Measurements from ENCODE around the gene RAP1GAP.

The RAP1GAP gene

DNA sequence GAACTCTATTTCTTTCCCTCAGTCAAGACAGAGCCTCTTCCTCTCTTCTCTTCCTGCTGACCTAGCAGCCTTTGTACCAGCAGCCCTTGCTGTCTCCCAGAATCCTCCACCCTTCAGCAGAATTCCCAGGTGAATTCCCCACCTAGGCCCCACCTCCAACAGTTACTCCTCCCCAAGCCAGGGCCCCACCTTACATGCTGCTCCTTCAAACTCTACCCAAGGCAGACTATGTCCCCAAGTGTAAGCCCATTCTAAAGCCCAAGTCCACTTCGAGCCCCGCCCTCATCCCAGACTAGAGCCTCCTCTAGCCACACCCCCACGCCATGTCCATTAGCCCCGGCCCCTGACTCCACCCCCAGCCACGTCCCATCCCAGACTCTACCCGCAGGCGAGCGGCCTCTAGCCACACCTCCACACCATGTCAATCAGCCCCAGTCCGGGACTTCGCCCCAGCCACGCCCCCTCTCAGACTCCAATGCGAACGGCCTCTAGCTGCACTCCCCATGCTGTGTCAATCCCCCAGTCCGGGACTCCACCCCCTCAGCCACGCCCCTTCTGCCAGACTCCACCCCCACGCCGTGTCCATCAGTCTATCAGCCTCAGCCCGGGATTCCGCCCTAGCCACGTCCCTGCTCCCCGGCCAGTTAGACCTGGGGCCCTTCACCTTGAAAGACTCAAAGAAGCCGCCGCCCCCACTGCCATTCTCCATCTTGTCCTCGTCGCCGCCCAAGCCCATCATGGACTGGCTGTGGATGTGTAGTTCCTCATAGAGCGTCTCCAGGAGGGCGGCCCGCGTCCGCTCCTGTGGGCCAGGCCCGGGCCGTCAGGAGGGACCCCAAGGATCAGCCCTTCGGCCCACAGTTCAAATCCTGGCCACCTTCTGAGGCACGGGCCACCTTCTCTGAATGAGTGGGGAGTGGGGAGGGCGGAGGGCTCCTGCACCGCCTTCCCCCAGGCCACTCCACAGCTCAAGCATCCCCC, 61.3 kb downstream of the RAP1GAP start:
- peak; percentile 71 for DNase-seq

DNA sequence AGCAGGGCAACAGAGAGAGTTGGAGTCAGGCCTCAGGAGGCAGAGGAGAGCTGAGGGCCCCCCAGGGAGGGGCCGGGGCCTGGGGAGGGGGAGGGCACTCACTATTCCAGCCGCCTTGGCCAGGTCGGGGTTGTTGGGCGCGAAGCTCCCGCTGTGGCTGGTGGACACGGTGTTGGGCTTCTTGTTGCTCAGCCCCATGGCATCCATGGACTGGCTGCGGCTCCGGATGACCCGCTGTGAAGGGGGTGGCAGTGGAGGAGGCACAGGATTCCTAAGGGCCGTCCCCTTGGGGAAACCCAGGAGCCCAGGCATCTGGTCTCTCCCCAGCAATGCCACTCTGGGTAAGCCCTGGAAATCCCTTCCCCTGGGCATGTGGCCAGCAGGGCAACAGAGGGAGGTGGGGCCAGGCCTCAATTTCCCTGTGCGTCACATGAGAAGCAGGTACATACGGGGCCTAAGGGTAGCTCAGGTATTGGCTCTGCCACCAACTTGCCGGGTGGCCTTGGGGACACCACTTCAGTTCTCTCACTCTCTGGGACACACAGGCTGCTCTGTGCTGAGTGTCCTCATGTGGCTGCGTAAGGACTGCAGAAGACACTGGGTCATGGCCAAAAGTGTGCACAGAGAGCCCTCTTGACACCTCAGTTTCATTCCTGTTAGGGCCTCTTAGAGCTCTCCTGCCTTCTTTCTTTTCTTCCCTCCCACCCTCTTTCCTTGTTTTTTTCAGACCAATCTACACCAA, 63.0 kb downstream of the RAP1GAP start:
- DNase-seq: no peak

- no peak for DNase-seq
These were observed 64.0 kb downstream of the RAP1GAP start for GRCh38 chr1:21605012-21605715.

DNA sequence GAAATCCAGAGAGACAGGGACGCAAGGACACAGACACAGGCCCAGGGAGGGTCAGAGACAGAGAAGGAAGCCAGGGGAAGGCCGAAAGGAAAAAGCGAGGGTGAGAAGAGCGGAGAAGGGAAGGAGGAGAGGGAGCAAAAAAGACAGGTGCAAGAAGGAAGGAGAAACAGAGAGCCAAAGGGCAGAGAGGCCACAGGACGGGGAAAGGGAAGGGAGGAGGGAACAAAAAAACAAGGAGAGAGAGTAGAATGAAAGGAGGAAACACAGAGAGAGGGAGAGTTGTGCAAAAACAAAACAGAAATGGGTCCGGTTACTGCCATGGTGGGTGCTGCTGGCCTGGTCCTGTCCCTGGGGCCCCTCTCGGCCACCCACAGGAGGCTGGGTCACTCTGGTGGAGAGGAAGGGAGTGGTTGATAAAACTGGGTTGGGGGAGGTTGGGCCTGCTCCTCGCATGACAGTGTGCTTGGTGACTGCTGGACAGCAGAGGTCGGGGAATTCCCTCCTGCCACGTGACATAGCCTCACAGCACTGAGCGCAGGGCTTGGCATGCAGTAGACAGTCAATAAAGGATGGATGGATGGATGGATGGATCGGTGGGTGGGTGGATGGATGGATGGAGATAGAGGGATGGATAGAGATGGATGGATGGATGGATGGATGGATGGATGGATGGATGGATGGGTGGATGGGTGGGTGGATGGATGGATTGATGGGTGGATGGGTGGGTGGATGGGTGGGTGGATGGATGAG, 64.8 kb downstream of the RAP1GAP start:
- DNase-seq: no peak

GRCh38 chr1:21603177-21604138, 65.7 kb downstream of the RAP1GAP start:
- no peak for DNase-seq

DNA sequence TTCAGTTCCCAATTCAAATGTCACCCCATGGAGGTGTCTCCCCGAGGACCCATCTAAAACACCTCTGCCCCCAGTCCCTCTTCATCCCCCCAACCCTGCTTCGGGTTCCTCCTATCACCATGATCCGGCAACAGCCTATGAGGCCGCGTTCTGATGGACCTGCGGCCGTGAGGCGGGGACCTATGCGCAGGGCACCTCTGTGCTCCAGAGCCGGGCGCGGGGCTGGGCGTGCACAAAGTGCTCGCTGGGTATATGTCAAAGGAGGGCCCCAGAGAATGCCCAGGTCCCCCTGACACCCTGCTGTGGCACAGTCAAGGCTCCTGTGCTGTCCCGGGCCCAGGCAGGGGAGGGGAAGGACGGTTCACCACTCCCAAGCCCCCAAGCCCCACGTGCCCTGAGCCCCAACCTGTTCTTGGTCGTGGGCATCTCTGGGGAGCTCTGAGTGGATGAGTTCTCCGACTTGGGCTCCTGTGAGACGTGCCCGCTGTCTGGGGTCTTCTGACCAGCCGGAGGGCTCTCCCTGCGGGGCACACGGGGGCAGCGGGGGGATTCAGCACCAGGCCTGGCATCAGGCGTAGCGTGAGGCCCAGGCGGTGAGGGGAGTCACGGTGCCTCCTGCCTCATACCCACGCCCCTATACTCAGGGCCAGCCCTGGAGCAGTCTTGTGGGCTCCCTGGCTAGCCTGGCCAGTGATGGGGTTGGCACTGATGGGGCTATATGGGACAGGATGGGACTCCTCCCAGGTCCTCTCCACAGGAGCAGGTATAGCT, 67.7 kb downstream of the RAP1GAP start:
- no peak for DNase-seq

DNA sequence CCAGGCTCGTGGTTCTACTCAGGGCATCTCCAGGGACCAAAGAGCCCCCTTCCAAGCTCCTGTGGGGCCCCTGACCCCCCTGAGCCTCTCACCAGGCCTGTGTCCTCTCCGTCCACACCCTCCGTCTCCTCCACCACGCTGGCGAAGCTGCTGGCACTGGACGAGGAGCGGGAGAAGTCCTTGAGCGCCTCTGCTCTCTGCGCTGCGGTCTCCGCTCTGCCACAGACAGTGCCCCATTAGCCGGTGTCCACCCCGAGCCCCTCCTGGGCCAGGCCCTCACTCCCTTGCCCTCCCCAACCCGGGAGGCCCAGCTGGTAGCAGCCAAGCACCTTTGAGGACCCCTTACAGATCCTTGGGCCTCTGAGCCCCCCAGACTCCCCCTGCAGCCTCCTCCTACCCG, 69.8 kb downstream of the RAP1GAP start:
- DNase-seq: no peak

- no peak for DNase-seq
These were observed 70.3 kb downstream of the RAP1GAP start for GRCh38 chr1:21598904-21599303.

- no peak for DNase-seq
These were observed 70.7 kb downstream of the RAP1GAP start for GRCh38 chr1:21598417-21598816.

- DNase-seq: no peak
These were observed 71.4 kb downstream of the RAP1GAP start for GRCh38 chr1:21597753-21598152.

GRCh38 chr1:21596628-21597027, 72.5 kb downstream of the RAP1GAP start:
- DNase-seq: no peak

DNA sequence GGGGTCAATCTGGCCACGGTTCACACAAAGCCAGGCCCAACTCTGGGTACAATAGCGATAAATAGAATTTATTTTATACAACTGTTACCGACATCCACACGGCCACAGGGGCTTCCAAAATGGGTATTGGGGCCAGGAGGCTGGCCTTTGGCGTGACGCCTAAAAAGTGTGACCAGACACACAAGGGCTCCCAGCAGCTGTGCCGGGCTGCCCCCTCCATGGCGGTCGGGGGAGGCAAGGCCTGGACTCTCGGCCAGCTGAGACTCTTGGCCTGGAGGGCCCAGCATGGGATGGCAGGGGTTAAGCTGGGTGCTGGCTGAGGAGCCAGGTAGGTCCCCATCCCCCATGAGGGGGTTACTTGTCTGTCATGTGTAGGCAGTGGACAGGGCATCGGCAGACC, 73.0 kb downstream of the RAP1GAP start:
- no peak for DNase-seq

DNA sequence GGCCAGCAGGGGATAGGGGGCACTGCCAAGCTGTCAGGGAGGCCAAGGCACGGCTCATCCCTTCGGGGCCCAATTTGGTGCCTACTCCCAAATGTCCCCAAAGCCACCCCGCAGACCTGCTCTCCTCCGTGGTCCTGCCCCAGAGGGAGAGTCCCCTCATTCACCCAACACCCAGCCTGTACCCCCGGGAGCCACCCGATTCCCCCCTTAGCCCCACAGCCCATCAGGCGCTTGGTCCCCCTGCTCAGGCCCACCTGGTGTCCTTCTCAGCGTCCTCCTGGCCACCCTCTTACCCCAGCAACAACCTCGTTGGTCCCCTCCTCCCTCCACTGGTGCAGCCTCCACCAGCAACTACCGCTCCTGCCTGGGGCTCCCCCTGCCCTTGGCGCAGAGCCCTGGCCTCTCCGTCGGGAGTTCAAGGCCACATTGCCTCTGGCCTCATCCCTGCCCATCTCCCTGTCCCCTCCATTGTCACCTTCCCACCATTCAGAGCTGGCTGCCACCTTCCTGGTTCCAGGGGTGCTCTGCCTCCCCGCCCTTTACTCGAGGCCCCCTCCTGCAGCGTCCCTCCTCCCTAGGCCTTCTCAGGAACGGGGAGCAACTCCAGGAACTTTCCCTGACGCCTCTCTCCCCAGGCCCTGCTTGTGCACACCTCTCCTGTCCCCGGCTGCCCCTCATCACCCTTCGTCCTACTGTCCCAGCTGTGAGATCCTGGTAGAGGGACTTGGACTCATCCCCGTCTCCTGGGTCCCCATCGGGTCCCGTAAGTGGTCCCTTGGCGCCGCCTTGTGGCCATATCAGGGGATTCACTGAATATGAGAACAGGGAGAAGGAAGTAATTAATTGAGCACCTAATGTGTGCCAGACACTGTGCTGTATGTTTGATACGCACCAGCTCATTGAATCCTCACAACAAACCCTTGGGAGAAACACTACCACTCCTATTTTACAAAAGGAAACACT, 73.9 kb downstream of the RAP1GAP start:
- peak; percentile 68 for DNase-seq

GRCh38 chr1:21594501-21594900, 74.7 kb downstream of the RAP1GAP start:
- DNase-seq: peak; percentile 52

DNA sequence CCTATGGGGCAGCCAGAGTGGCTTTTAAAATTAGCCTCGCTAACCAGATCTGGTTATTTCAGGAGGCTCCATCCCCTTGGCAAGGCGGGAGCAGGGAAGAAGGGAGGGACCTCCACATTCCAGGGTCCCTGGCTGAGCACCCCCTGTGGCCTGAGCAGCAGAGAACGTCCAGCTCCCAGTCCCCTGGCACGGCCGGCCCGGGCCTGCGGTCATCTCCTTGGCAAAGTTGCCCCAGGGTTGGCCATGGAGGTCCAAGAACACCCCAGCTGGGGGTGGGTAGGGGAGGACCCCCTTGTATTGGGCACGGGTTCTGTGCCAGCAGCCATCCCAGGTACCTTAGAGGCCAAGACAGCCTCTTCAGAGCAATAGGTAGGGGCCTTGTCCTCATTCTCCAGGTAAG, 75.9 kb downstream of the RAP1GAP start:
- DNase-seq: no peak

DNA sequence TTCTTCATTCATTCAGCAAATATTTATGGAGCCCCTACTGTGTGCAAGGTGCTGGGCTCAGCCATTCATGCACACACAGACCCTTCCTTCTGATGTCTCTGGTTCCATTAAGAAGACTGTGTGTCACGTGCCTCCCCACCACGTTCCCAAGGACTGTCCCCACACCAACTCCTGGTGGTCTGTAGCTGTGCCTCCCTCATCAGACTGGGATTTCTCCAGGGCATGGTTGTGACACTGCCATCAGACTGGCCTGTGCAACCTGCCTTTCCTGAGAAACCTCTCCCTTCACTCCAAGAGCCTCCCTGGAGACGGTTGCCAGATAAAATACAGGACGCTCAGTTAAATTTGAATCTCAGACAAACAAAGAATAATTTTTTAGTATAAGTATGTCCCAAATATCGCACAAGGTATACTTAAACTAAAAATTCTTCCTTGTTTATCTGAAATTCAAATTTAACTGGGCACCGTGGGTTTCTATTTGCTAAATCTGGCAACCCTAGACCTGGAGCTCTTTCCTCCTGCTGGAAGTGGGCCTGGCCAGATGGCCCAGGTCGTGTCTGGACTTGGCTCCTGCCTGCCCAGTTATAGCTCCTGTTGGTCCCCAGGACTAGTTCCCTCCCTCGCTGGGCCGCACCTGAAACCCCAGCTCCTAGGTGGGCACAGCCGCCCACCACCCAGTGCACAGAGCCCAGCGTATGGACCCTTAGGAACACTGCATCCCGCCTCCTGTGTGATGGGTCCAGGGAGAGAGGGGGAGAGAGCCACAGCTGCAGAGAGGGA, 76.9 kb downstream of the RAP1GAP start:
- DNase-seq: no peak

GRCh38 chr1:21590934-21591333, 78.2 kb downstream of the RAP1GAP start:
- DNase-seq: no peak

Data from fibroblast of skin of back (primary cell).